SK-N-DZ (cell line): Measurements from ENCODE around the gene GPR158.
"Not testable (repeated sequence)": the region's sequence is repeated elsewhere in the genome, so short reads cannot be mapped to it uniquely, and the experiment has no call there.

Source experiments
- DNase-seq: peaks from one replicate; pipeline ENCODE4 v3.0.0-alpha.2; 2015; ENCODE audit warnings: low spot score

Gene GPR158

GRCh38 chr10:25296324-25296723, 121.5 kb downstream of the GPR158 start:
- DNase-seq = no peak

- DNase-seq = peak; percentile 68
Observed at GRCh38 chr10:25297466-25297865, 122.7 kb downstream of the GPR158 start.

- DNase-seq = no peak
Observed at GRCh38 chr10:25300073-25300472, 125.3 kb downstream of the GPR158 start.

- no peak for DNase-seq
Observed at GRCh38 chr10:25304606-25305005, 129.8 kb downstream of the GPR158 start.

GRCh38 chr10:25306386-25306785, 131.6 kb downstream of the GPR158 start:
- no peak for DNase-seq

GRCh38 chr10:25308278-25308677, 133.5 kb downstream of the GPR158 start:
- DNase-seq = no peak

- not testable (repeated sequence) for DNase-seq
Observed at GRCh38 chr10:25317596-25318211, 142.9 kb downstream of the GPR158 start.

GRCh38 chr10:25327273-25327672, 152.5 kb downstream of the GPR158 start:
- DNase-seq = no peak

GRCh38 chr10:25328361-25328760, 153.6 kb downstream of the GPR158 start:
- DNase-seq = no peak

GRCh38 chr10:25329587-25329986, 154.8 kb downstream of the GPR158 start:
- not testable (repeated sequence) for DNase-seq

- DNase-seq = no peak
Observed at GRCh38 chr10:25334445-25334844, 159.6 kb downstream of the GPR158 start.

- DNase-seq = peak; percentile 89
Observed at GRCh38 chr10:25336330-25336729, 161.5 kb downstream of the GPR158 start.

- no peak for DNase-seq
Observed at GRCh38 chr10:25338271-25338670, 163.5 kb downstream of the GPR158 start.

GRCh38 chr10:25339966-25340365, 165.2 kb downstream of the GPR158 start:
- no peak for DNase-seq

GRCh38 chr10:25349520-25349919, 174.7 kb downstream of the GPR158 start:
- no peak for DNase-seq

GRCh38 chr10:25356609-25357008, 181.8 kb downstream of the GPR158 start:
- DNase-seq = no peak

GRCh38 chr10:25357269-25357668, 182.5 kb downstream of the GPR158 start:
- no peak for DNase-seq

- no peak for DNase-seq
Observed at GRCh38 chr10:25382029-25382810, 207.4 kb downstream of the GPR158 start.

- DNase-seq = not testable (repeated sequence)
Observed at GRCh38 chr10:25382901-25383300, 208.1 kb downstream of the GPR158 start.

GRCh38 chr10:25383686-25384085, 208.9 kb downstream of the GPR158 start:
- no peak for DNase-seq

GRCh38 chr10:25384618-25385017, 209.8 kb downstream of the GPR158 start:
- DNase-seq = peak; percentile 4

- no peak for DNase-seq
Observed at GRCh38 chr10:25388188-25388861, 213.5 kb downstream of the GPR158 start.

GRCh38 chr10:25388862-25389206, 214.0 kb downstream of the GPR158 start:
- DNase-seq = no peak
